ENCODE results near the gene KRTAP1-1.
"Not testable (repeated sequence)": the region's sequence is repeated elsewhere in the genome, so short reads cannot be mapped to it uniquely, and the experiment has no call there.

KRTAP1-1 gene

DNA sequence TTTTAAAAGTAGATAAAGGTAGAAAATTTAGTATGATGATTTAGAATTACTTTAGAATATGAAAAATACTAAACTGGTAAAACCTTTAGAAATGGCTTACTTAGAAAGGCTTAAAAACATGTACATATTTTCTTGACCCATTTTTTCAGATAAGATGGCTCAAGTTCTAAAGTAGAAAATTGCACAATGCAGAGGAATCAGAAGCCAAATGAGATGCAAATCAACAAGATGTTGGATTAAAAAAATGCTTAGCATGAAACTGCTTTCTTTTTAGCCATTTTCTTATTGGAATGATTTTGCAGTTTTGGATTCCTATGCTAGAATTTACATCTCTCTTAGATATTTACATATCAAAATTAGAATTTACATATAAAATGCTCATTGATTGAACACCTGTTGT is 30.8 kb downstream of the KRTAP1-1 start:
- FAIRE-seq = no peak

DNA sequence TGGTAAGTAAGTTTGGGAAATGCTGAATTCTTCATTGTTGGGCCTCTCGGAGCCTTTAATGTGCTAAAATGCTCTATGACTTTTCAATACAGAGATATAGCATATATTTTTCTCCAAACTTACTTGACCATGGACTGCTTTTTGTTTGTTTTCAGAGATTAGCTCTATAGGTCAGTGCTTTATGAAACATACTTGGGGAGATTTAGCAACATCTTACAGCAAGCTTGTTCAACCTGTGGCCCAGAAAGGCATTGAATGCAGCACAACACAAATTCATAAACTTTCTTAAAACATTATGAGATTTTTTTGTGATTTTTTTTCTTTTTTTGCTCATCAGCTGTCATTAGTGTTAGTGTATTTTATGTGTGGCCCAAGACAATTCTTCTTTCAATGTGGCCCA is 31.3 kb downstream of the KRTAP1-1 start:
- FAIRE-seq = no peak

DNA sequence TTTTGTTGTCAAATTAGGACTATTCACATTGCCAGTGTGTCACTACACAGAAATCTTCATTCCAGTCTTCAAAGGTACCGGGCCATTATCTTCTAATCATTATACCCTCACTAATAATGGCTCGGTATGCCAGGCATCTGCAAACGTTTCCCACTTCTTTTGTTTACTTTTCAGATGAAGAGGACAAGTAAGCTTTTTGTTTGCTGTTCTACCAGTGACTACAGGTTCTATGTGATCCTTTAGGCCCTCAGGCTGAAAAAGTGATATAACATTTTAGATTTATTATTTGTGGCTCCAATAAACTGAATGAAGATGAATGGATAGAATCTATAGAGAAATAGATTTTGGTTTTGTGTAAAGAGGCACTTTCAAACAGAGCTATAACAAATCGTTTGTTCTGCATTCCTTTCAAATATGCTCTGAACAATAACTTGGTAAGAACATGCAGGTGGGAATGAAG is 31.9 kb downstream of the KRTAP1-1 start:
- FAIRE-seq = no peak

DNA sequence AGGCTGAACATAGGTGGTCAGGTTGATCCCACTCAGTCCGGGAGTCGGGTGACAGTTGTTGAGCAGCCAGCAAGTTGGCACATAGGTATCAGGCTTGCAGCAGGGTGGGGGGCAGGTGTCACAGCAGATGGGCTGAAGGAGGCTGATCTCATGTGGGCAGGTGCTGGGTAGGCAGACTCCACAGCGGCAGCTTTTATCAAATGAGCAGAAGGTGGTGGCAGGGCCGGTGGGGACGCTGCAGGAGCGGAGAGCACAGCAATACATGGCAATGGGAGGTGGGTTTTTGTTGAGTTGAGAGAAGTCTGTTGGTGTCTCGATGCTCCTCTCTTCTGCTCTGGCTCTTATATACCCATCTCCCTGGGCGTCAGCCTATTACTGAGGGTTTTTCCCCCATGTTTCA is 32.4 kb downstream of the KRTAP1-1 start, which contains the start of gene KRTAP3-1:
TSS of gene KRTAP3-1 (minus strand) at position 318 of the 400 bp plus-strand sequence. CDS start at position 264, 54 bp downstream.
- no peak for FAIRE-seq

DNA sequence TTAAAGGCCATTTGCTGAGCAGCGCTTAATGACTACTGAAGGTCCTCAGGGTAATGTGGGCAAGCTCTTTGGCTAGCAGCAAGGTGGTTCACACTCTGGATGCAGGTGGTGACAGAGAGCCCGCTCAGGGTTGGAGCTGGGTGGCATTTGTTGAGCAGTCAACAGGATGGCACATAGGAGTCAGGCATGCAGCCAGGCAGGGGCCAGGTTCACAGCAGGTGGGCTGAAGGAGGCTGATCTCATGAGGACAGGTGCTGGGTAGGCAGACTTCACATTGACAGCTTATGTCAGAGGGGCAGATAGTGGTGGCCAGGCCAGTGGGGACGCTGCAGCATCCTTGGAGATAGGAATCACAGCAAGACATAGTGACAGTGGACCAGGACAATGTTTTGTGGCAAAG is 36.9 kb downstream of the KRTAP1-1 start:
- FAIRE-seq = no peak

DNA sequence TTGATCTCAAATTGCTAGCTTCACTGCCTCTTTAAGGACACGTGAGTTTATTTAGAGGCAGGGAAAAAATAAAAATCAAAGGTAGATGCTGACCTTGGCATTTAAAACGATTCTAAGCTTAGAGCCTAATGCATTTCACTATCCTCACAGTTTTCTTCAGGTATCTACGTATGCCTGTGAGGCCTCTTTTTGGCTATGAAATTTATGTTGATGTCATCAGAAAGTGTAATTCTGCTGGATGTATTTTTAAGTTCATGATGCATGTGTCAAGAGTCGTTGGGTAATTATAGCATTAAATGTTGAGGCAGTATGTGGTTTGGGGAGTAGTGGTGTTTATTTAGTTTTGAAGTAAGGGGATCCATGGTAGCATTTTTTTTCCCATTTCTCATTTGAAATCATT is 37.3 kb downstream of the KRTAP1-1 start:
- FAIRE-seq = no peak

DNA sequence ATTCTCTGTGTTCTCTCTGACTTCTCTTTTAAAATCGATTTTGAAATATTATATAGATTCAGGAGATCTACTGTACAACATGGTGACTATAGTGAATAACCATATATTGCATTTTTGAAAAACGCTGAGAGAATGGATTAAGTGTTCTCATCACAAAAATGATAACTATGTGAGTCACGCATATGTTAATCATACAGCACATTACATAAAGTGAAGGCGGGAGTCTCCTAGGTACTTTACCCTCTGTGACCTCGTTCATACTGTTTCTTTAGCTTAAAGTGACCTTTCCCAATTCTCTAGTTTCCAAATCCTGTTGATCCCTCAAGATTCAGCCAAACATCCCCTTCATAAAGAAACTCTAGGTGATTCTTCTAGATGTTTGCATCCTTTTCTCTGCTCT is 38.4 kb downstream of the KRTAP1-1 start:
- no peak for FAIRE-seq

DNA sequence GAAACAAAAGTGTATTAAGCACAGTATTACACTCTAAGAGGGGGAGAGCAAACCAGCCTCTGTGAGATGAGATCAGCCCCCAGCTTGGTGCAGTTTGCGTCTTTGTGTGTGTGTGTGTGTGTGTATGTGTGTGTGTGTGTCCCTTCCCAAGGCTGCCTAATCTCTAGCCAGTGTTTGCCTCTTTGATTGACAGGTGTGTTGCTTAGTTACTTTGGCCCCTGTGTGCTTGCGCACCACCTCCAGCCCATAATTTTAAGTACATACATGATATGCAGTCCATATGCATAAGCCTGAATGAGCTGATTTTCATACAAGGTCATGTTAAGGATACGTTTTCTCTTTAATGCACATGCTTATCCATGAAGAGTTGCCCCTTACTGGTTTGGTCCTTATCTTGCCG is 39.5 kb downstream of the KRTAP1-1 start:
- FAIRE-seq = no peak

DNA sequence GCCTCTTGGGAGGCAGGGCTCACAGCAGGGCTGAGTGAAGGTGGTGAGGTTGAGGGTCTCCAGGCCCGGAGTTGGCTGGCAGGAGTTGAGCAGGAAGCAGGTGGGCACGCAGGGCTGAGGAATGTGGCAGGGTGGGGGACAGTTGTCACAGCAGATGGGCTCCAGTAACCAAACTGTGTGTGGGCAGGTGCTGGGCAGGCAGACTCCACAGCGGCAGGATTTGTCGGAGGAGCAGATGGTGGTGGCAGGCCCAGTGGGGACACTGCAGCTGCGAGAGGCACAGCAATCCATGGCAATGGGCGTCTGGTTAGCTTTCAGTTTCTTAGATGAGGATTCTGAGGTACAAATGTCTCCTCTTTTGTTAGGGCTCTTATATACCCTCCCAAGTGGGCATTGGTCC is 41.7 kb downstream of the KRTAP1-1 start, which contains the start of gene KRTAP3-2:
TSS of gene KRTAP3-2 (minus strand) at position 344 of the 400 bp plus-strand sequence. CDS start at position 291, 53 bp downstream.
- not testable (repeated sequence) for FAIRE-seq

DNA sequence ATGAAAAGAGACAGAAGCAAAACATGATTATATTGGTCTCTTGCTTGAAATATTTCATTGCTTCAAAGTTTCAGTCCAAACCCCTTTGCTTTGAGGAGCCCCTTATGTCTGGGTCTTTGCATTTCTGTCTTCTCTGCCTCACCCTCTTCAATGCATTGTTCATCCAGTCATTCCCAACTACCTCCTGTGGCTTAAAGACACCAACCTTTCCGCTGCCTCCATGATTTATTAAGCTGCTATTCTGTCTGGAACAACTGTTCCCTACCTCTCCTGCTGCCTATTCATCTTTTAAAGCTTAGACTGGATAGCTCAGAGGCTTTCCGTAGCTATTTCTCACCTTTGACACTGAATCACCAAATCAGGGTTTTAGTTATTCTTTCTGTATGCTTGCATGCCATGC is 43.9 kb downstream of the KRTAP1-1 start:
- FAIRE-seq = no peak

DNA sequence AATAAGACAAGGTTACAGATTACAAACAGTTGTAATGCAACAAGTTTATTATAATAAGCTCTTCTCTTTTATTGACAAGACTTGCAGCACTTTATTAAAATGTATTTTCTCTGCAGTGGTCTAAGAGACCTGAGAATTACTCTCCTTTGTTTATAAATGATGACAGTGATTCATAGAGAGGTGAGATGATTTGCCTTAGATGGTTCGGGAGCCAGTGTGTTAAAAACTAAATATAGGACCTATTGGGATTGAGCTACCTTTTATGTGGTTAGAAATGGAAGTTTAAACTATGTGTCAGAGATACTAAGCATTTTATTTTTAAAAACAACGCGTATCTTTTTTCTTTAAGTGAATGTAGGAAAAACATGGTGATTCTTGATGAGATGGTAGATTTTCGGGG is 44.4 kb downstream of the KRTAP1-1 start:
- FAIRE-seq = no peak

DNA sequence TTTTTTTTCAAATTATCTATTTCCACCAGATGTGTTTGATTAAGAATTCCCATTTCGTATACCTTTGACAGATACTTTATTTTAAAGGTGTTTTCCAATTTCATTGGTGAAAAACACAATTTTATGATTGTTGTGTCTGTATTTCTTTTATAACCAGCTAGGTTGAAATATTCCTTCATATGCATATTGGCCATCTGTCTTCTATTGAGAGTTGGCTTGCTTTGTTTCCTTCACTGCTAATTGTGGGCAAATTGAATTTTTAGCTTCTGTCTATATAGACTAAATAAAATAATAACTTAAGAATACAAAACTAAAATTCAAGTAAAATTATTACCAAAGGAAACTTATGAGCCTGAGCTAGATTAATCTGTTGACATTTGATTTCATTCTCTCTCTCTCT is 46.1 kb downstream of the KRTAP1-1 start:
- no peak for FAIRE-seq

DNA sequence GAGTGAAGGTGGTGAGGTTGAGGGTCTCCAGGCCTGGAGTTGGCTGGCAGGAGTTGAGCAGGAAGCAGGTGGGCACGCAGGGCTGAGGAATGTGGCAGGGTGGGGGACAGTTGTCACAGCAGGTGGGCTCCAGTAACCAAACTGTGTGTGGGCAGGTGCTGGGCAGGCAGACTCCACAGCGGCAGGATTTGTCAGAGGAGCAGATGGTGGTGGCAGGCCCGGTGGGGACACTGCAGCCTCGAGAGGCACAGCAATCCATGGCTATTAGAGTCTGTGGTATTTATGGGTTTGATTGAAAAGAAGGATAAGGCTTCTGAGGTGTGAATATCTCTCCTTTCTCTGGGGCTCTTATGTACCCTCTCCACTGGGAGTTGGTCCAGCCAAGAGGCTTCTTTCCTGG is 47.4 kb downstream of the KRTAP1-1 start, which contains the start of gene KRTAP3-3:
TSS of gene KRTAP3-3 (minus strand) at position 326 of the 400 bp plus-strand sequence. CDS start at position 259, 67 bp downstream.
- no peak for FAIRE-seq

DNA sequence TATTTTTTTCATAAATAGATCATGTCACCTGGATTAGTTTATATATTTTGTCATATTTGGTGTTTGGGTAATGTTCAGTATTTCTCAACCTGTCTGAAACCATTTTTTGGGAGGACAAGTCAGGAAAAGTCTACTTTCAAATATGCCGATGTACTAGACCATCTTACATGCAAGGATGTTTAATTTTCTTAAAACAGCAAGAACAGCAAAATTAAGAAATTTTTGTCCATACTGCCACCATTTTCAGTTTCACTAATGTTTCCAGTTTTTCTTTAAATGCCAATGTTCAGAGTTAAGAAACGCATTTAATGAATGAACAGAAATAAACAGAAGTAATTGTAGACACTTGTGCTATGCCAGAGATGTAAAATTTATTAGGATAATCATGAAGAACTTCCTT is 48.2 kb downstream of the KRTAP1-1 start:
- no peak for FAIRE-seq

DNA sequence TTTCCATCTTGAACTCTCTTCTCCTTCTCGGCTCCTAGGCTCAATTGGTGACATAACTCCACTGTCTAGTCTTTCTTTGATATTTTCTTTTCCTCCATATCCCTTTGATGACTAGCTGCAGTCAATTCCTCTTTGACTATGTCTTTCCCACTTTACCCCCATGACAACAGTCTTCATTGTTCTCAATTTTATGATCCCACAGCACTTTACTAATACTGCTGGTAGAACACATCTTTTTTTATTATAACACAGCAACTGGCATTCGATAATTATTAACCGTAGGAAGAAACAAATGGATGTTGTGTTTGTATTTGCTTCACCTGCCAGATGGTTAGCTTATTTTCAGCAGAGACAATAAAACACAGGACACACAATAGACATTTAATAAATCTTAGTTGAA is 48.6 kb downstream of the KRTAP1-1 start:
- FAIRE-seq = no peak
